GM12892 (cell line): ENCODE measurements around the gene KCNG4.

Experiments used
- DNase-seq: peaks from one replicate; pipeline ENCODE4 v3.0.0; 2011; ENCODE audit not compliant: insufficient read length
- FAIRE-seq: peaks from 2 replicates; lab custom pipeline; 2011; peaks lifted over from hg19 to GRCh38; lab: Jason Lieb, UNC
- POLR2A ChIP-seq: IDR thresholded peaks from 2 replicates; pipeline ENCODE4 v1.6.1; 2011; ENCODE audit warnings: low read depth, low read length, control low read depth
- POLR2AphosphoS5 ChIP-seq: IDR thresholded peaks from 2 replicates; pipeline ENCODE4 v1.6.1; 2011; ENCODE audit warnings: low read depth, low read length, control low read depth
- TAF1 ChIP-seq: IDR thresholded peaks from 2 replicates; pipeline ENCODE4 v1.6.1; 2011; ENCODE audit warnings: low read depth, mild to moderate bottlenecking, control low read depth, low read length, borderline replicate concordance

Gene KCNG4

GRCh38 chr16:84196727-84197394 is 43.0 kb downstream of the KCNG4 start:
- DNase-seq = no peak
- TF ChIP-seq POLR2AphosphoS5 (no peak), TAF1 (no peak), POLR2A (no peak)
- FAIRE-seq = no peak

- no peak for FAIRE-seq
- no peak for TF ChIP-seq POLR2AphosphoS5
- TF ChIP-seq TAF1 = no peak
- no peak for TF ChIP-seq POLR2A
- DNase-seq = no peak
Measured at GRCh38 chr16:84196101-84196500, 43.7 kb downstream of the KCNG4 start.

- no peak for FAIRE-seq
- no peak for DNase-seq
- no peak for TF ChIP-seq TAF1
- no peak for TF ChIP-seq POLR2A
- no peak for TF ChIP-seq POLR2AphosphoS5
Measured at GRCh38 chr16:84195201-84196093, 44.4 kb downstream of the KCNG4 start.

- FAIRE-seq (no peak), DNase-seq (no peak)
- TF ChIP-seq TAF1 (no peak), POLR2AphosphoS5 (no peak), POLR2A (no peak)
Measured at GRCh38 chr16:84194470-84195200, 45.2 kb downstream of the KCNG4 start.

GRCh38 chr16:84194018-84194417 is 45.8 kb downstream of the KCNG4 start:
- no peak for FAIRE-seq
- TF ChIP-seq TAF1 (no peak), POLR2AphosphoS5 (no peak), POLR2A (no peak)
- no peak for DNase-seq

- TF ChIP-seq TAF1 (no peak), POLR2AphosphoS5 (no peak), POLR2A (no peak)
- FAIRE-seq = no peak
- no peak for DNase-seq
Measured at GRCh38 chr16:84193480-84193879, 46.3 kb downstream of the KCNG4 start.

GRCh38 chr16:84191466-84191865 is 48.3 kb downstream of the KCNG4 start:
- DNase-seq = no peak
- TF ChIP-seq TAF1 (no peak), POLR2A (no peak), POLR2AphosphoS5 (no peak)
- FAIRE-seq = no peak

- TF ChIP-seq POLR2AphosphoS5 = no peak
- no peak for TF ChIP-seq POLR2A
- TF ChIP-seq TAF1 = no peak
- FAIRE-seq (no peak), DNase-seq (no peak)
Measured at GRCh38 chr16:84190731-84191388, 49.0 kb downstream of the KCNG4 start, which contains the start of gene ADAD2. ADAD2 (plus strand) TSS chr16:84191157; CDS start chr16:84191231, 74 bp downstream.

GRCh38 chr16:84186685-84187437 is 53.0 kb downstream of the KCNG4 start, which contains the start of gene TAF1C:
TAF1C (minus strand) TSS chr16:84187057; CDS start chr16:84184988, 2,069 bp downstream.
- DNase-seq = peak; percentile 99
- peak; percentile 83 for TF ChIP-seq POLR2A
- TF ChIP-seq TAF1 = no peak; the same call in 1 of the 2 replicates
- peak; percentile 72 for TF ChIP-seq POLR2AphosphoS5
- FAIRE-seq = peak; percentile 90

- DNase-seq (no peak), FAIRE-seq (no peak)
- TF ChIP-seq POLR2AphosphoS5 (no peak), TAF1 (no peak), POLR2A (no peak)
Measured at GRCh38 chr16:84184775-84185174, 55.0 kb downstream of the KCNG4 start.
